ENCODE results near the gene TBC1D14. TPM values are rescaled to one million over a fixed set of nuclear protein-coding genes. Genes with fewer than 3 reads are reported as not detected.

The TBC1D14 gene
- total RNA-seq, 1 experiment from 2014 or later, result 36.3 TPM

- H3K9me3 ChIP-seq (ENCODE audit: control insufficient read depth, insufficient read depth, low read depth, low read length), result no peaks in the 10 kb centered on the region
- H3K36me3 ChIP-seq (ENCODE audit: control insufficient read depth, insufficient read depth, low read length), result peaks cover 3% of the 10 kb centered on the region
- ATAC-seq (no peak), DNase-seq (ENCODE audit: low read depth, low spot score) (no peak)
- H3K27ac ChIP-seq (ENCODE audit: low read length), result no peak overlapping the region
- H3K4me3 ChIP-seq (ENCODE audit: low read depth in 2 of 2, low read length in 2 of 2), result no peak overlapping the region
- TF ChIP-seq SIN3A (IDR thresholded peaks at IDR 0.05; ENCODE audit: borderline replicate concordance, insufficient read depth, low read depth, low read length) (no peak), TCF7L2 (IDR thresholded peaks at IDR 0.05; ENCODE audit: low read depth, low read length) (no peak), POLR2AphosphoS5 (IDR thresholded peaks at IDR 0.05; ENCODE audit: low read depth, low read length) (no peak)
- TF ChIP-seq, protein P1, sequence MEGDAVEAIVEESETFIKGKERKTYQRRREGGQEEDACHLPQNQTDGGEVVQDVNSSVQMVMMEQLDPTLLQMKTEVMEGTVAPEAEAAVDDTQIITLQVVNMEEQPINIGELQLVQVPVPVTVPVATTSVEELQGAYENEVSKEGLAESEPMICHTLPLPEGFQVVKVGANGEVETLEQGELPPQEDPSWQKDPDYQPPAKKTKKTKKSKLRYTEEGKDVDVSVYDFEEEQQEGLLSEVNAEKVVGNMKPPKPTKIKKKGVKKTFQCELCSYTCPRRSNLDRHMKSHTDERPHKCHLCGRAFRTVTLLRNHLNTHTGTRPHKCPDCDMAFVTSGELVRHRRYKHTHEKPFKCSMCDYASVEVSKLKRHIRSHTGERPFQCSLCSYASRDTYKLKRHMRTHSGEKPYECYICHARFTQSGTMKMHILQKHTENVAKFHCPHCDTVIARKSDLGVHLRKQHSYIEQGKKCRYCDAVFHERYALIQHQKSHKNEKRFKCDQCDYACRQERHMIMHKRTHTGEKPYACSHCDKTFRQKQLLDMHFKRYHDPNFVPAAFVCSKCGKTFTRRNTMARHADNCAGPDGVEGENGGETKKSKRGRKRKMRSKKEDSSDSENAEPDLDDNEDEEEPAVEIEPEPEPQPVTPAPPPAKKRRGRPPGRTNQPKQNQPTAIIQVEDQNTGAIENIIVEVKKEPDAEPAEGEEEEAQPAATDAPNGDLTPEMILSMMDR (IDR thresholded peaks at IDR 0.05), result no peak
- TF ChIP-seq, protein P2, sequence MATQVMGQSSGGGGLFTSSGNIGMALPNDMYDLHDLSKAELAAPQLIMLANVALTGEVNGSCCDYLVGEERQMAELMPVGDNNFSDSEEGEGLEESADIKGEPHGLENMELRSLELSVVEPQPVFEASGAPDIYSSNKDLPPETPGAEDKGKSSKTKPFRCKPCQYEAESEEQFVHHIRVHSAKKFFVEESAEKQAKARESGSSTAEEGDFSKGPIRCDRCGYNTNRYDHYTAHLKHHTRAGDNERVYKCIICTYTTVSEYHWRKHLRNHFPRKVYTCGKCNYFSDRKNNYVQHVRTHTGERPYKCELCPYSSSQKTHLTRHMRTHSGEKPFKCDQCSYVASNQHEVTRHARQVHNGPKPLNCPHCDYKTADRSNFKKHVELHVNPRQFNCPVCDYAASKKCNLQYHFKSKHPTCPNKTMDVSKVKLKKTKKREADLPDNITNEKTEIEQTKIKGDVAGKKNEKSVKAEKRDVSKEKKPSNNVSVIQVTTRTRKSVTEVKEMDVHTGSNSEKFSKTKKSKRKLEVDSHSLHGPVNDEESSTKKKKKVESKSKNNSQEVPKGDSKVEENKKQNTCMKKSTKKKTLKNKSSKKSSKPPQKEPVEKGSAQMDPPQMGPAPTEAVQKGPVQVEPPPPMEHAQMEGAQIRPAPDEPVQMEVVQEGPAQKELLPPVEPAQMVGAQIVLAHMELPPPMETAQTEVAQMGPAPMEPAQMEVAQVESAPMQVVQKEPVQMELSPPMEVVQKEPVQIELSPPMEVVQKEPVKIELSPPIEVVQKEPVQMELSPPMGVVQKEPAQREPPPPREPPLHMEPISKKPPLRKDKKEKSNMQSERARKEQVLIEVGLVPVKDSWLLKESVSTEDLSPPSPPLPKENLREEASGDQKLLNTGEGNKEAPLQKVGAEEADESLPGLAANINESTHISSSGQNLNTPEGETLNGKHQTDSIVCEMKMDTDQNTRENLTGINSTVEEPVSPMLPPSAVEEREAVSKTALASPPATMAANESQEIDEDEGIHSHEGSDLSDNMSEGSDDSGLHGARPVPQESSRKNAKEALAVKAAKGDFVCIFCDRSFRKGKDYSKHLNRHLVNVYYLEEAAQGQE (IDR thresholded peaks at IDR 0.05; ENCODE audit: insufficient read depth in 1 of 2, low read depth in 2 of 2, low read length in 1 of 2), result no peak
- H3K27me3 ChIP-seq (ENCODE audit: control insufficient read depth, insufficient read depth, low read length), result no peaks in the 10 kb centered on the region
- no TSS peak for BruUV-seq (replicated peaks)
- H3K4me1 ChIP-seq (ENCODE audit: control insufficient read depth, insufficient read depth, low read length), result no peaks in the 10 kb centered on the region
- in situ Hi-C loops (cut with HindIII; ENCODE audit: low pct_unique_long_range_greater_than_20kb, low sequenced_read_pairs), result no loop called here
- POLR2A ChIA-PET, result no interaction called here
- CTCF ChIA-PET, result no interaction called here
- intact Hi-C loops (cut with micrococcal nuclease; ENCODE audit: unreplicated experiment), result no loop called here
Measured at GRCh38 chr4:6869944-6870343, 39.7 kb upstream of the TBC1D14 start.

DNA sequence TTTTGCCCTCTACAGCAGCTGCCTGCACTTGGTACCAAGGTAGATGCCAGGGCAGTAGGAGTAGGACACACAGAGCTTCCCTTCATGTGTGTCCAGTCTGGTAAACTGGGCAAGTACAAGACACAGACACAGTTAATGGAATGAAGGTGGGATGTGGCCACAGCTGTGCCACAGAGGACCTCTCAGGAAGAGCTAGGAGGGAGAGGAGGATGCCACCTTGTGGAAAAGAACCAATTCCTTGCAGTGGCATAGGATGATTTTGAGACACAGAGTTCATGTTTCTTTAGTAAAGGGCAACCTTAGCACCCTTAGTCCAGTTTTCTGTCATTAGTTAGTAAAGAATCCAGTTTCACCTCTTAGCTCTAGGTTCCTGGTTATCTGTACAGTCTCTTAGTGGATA lies 36.3 kb upstream of the TBC1D14 start:
- intact Hi-C loops (cut with micrococcal nuclease; ENCODE audit: unreplicated experiment) (no loop called here), in situ Hi-C loops (cut with HindIII; ENCODE audit: low pct_unique_long_range_greater_than_20kb, low sequenced_read_pairs) (no loop called here)
- no peak for DNase-seq (ENCODE audit: low read depth, low spot score)
- ChIA-PET POLR2A (interaction anchor here (0.6 kb wide), 1 partner anchor 156 kb away, joined by 14 read pairs; no protein-coding TSS in a partner anchor), CTCF (interaction anchor here (0.6 to 1.4 kb wide), 7 partner anchors 10 to 198 kb away, joined by 3 to 8 read pairs (median 3); no protein-coding TSS in a partner anchor)
- H3K36me3 ChIP-seq (ENCODE audit: control insufficient read depth, insufficient read depth, low read length), result no peaks in the 10 kb centered on the region; the same call in none of the 2 replicates
- no peaks in the 10 kb centered on the region for H3K9me3 ChIP-seq (ENCODE audit: control insufficient read depth, insufficient read depth, low read depth, low read length)
- H3K27ac ChIP-seq (ENCODE audit: low read length), result no peak overlapping the region
- TF ChIP-seq, protein P1 (IDR thresholded peaks at IDR 0.05), result no peak
- H3K4me1 ChIP-seq (ENCODE audit: control insufficient read depth, insufficient read depth, low read length), result no peaks in the 10 kb centered on the region
- no peaks in the 10 kb centered on the region for H3K27me3 ChIP-seq (ENCODE audit: control insufficient read depth, insufficient read depth, low read length)
- peak; percentile 67 for ATAC-seq
- no TSS peak for BruUV-seq (replicated peaks)
- no peak overlapping the region for H3K4me3 ChIP-seq (ENCODE audit: low read depth in 2 of 2, low read length in 2 of 2)
